Measurements from ENCODE around the gene RFC2. TPM values are rescaled to one million over a fixed set of nuclear protein-coding genes. Genes with fewer than 3 reads are reported as not detected.

Gene RFC2
- total RNA-seq, 1 experiment from 2014 or later, result 75.6 TPM

DNA sequence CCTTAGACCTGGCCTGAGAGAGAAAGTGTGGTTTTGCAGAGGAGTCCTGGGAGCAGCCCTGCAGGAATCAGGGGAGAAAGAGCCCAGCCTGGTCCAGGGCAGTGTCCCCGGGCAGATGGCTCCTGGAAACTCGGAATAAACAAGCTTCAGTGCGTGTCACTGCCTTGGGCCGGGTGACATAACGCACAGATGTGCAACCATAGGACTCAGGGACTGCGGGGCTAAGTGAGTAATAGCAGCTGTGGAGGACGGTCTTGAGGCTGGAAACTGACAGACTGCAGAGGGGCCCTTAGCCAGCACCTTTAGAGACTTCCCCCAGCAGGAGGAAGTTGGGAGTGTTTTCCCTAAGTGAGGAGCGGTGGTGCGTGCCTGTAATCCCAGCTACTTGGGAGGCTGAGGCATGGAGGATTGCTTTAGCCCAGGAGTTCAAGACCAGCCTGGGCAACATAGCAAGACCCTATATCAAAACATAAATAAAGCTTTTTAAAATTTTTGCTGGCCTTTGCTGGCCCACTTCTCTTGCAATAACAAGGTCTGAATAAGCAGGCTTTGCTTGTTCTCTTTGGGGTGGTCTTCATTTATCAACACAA lies 29.8 kb upstream of the RFC2 start:
- DNase-seq (ENCODE audit: low read depth, low spot score), result no peak
- no peaks in the 10 kb centered on the region for H3K9me2 ChIP-seq (ENCODE audit: insufficient read depth)
- no peaks in the 10 kb centered on the region for H4K20me1 ChIP-seq (ENCODE audit: insufficient read depth)
- TF ChIP-seq, protein P1, sequence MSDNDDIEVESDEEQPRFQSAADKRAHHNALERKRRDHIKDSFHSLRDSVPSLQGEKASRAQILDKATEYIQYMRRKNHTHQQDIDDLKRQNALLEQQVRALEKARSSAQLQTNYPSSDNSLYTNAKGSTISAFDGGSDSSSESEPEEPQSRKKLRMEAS (IDR thresholded peaks at IDR 0.05), result no peak
- TF ChIP-seq SRF (IDR thresholded peaks at IDR 0.05; ENCODE audit: low read depth), result no peak
- no peak for TF ChIP-seq RAD21 (IDR thresholded peaks at IDR 0.05; ENCODE audit: low read depth)
- H2AFZ ChIP-seq (ENCODE audit: low read depth, low read length, poor library complexity, severe bottlenecking), result no peak overlapping the region
- no TSS peak for BruUV-seq (replicated peaks)
- no peak for ATAC-seq
- no peak overlapping the region for H3K27ac ChIP-seq (ENCODE audit: low read depth, low read length)
- H3K9me3 ChIP-seq (ENCODE audit: control insufficient read depth in 1 of 2, insufficient read depth in 1 of 2, low read depth in 1 of 2, low read length in 2 of 2), result no peaks in the 10 kb centered on the region
- no peaks in the 10 kb centered on the region for H3K36me3 ChIP-seq (ENCODE audit: control insufficient read depth in 1 of 2, insufficient read depth in 2 of 2, low read length in 2 of 2)
- peaks cover 35 to 59% of the 10 kb centered on the region in 2 experiments for H3K4me1 ChIP-seq (ENCODE audit: control insufficient read depth in 1 of 2, insufficient read depth in 2 of 2, low read length in 2 of 2)
- POLR2A ChIA-PET, result no interaction called here
- H3K27me3 ChIP-seq (ENCODE audit: insufficient read depth, low read length), result no peaks in the 10 kb centered on the region
- H3K79me2 ChIP-seq (ENCODE audit: insufficient read depth, low read length), result no peaks in the 10 kb centered on the region
- RAD21 ChIA-PET (ENCODE audit: low non-redundant PET in 1 of 2, low total read pairs in 2 of 2, uncharacterized antibody in 2 of 2, unreplicated experiment in 2 of 2), result no interaction called here
- H3K4me3 ChIP-seq (replicated peaks in 1 of 2; ENCODE audit: low read depth in 1 of 2, low read length in 2 of 2), result no peak overlapping the region
- no peak overlapping the region for H3K9ac ChIP-seq (ENCODE audit: low read length)
- intact Hi-C loops (cut with micrococcal nuclease), result no loop called here
- no peak overlapping the region for H3K4me2 ChIP-seq (ENCODE audit: low read length)
- CTCF ChIA-PET, result interaction anchor here (2.6 kb wide), 1 partner anchor 8 kb away, joined by 24 read pairs; no protein-coding TSS in a partner anchor

DNA sequence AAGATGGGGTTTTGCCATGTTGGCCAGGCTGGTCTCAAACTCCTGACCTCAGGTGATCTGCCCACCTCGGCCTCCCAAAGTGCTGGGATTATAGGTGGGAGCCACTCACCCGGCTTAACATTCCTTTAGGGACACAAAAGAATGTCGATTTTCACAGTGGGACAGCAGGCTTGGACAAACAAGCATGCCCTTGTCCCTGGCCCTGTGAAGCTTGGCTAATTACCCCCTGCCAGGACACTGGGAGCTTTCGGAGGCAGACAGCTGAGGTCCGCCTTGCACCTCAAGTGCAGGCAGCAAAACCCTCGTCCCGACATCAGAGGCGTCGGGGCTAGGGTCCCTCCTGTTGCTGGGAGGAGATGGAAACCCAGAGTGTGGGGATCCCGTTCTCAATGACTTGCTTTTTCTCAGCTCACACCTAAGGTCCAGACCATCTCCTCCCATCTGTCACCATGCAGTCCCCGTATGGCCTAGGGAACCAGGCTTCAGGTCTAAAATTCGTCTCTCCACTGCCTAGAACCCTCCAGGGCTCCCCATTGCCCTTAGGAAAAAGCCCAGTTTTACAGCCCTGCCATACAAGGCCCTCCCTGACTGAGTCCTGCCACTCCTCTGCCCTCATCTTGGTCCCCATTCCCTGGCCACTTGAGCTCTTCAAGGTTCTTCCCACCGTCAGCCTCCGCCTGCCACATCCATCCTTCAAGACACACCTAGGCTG lies 28.7 kb upstream of the RFC2 start:
- Histone ChIP-seq H3K4me3 (replicated peaks in 1 of 2; ENCODE audit: low read depth in 1 of 2, low read length in 2 of 2) (no peak overlapping the region), H3K79me2 (ENCODE audit: insufficient read depth, low read length) (no peaks in the 10 kb centered on the region), H2AFZ (ENCODE audit: low read depth, low read length, poor library complexity, severe bottlenecking) (no peak overlapping the region), H3K9me3 (ENCODE audit: control insufficient read depth in 1 of 2, insufficient read depth in 1 of 2, low read depth in 1 of 2, low read length in 2 of 2) (no peaks in the 10 kb centered on the region), H3K9ac (ENCODE audit: low read length) (no peak overlapping the region), H3K27me3 (ENCODE audit: insufficient read depth, low read length) (no peaks in the 10 kb centered on the region), H4K20me1 (ENCODE audit: insufficient read depth) (no peaks in the 10 kb centered on the region), H3K27ac (ENCODE audit: low read depth, low read length) (no peak overlapping the region), H3K4me2 (ENCODE audit: low read length) (no peak overlapping the region), H3K4me1 (ENCODE audit: control insufficient read depth in 1 of 2, insufficient read depth in 2 of 2, low read length in 2 of 2) (peaks cover 31 to 58% of the 10 kb centered on the region in 2 experiments), H3K9me2 (ENCODE audit: insufficient read depth) (no peaks in the 10 kb centered on the region), H3K36me3 (ENCODE audit: control insufficient read depth in 1 of 2, insufficient read depth in 2 of 2, low read length in 2 of 2) (no peaks in the 10 kb centered on the region)
- RAD21 ChIA-PET (ENCODE audit: low non-redundant PET in 1 of 2, low total read pairs in 2 of 2, uncharacterized antibody in 2 of 2, unreplicated experiment in 2 of 2), result no interaction called here
- CTCF ChIA-PET, result no interaction called here
- BruUV-seq (replicated peaks), result no TSS peak
- intact Hi-C loops (cut with micrococcal nuclease), result no loop called here
- no peak for TF ChIP-seq EGR1 (IDR thresholded peaks at IDR 0.05; ENCODE audit: low read depth)
- TF ChIP-seq, protein P2, sequence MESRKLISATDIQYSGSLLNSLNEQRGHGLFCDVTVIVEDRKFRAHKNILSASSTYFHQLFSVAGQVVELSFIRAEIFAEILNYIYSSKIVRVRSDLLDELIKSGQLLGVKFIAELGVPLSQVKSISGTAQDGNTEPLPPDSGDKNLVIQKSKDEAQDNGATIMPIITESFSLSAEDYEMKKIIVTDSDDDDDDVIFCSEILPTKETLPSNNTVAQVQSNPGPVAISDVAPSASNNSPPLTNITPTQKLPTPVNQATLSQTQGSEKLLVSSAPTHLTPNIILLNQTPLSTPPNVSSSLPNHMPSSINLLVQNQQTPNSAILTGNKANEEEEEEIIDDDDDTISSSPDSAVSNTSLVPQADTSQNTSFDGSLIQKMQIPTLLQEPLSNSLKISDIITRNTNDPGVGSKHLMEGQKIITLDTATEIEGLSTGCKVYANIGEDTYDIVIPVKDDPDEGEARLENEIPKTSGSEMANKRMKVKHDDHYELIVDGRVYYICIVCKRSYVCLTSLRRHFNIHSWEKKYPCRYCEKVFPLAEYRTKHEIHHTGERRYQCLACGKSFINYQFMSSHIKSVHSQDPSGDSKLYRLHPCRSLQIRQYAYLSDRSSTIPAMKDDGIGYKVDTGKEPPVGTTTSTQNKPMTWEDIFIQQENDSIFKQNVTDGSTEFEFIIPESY (IDR thresholded peaks at IDR 0.05; ENCODE audit: extremely low read depth, insufficient replicate concordance, low read length), result no peak
- POLR2A ChIA-PET, result no interaction called here
- no peak for ATAC-seq
- DNase-seq (ENCODE audit: low read depth, low spot score), result no peak
